GM12878 (cell line): Measurements from ENCODE around the gene DNTT. TPM values are rescaled to one million over a fixed set of nuclear protein-coding genes. Genes with fewer than 3 reads are reported as not detected.

Experiments
- FOXK2 ChIP-seq: fragments of 450-650 bp; IDR thresholded peaks from 2 replicates; pipeline ENCODE4 v1.6.1; 2017; ENCODE audit warnings: mild to moderate bottlenecking, moderate library complexity
- FOXM1 ChIP-seq: IDR thresholded peaks from 2 replicates; pipeline ENCODE4 v1.6.1; 2012; ENCODE audit warnings: low read depth, mild to moderate bottlenecking, inconsistent platforms, low read length, moderate library complexity
- HCFC1 ChIP-seq: fragments of 150-350 bp; IDR thresholded peaks from 2 replicates; pipeline ENCODE4 v1.6.1; 2014; ENCODE audit warnings: low read length
- HDGF ChIP-seq: fragments of 450-650 bp; IDR thresholded peaks from 2 replicates; pipeline ENCODE4 v1.6.1; 2016; ENCODE audit warnings: antibody characterized with exemption
- JUND ChIP-seq: IDR thresholded peaks from 2 replicates; pipeline ENCODE4 v1.6.1; 2012; ENCODE audit warnings: low read depth, mild to moderate bottlenecking, low read length, improper control_type of control experiment, moderate library complexity
- NFXL1 ChIP-seq: fragments of 450-650 bp; IDR thresholded peaks from 2 replicates; pipeline ENCODE4 v1.6.1; 2017; ENCODE audit warnings: antibody characterized with exemption, mild to moderate bottlenecking, borderline replicate concordance
- PML ChIP-seq: IDR thresholded peaks from 2 replicates; pipeline ENCODE4 v1.6.1; 2012; ENCODE audit warnings: low read length, inconsistent platforms
- POU2F2 ChIP-seq: IDR thresholded peaks from 3 replicates; pipeline ENCODE4 v1.6.1; 2011; ENCODE audit warnings: low read depth, mild to moderate bottlenecking, low read length, borderline replicate concordance
- RAD51 ChIP-seq: fragments of 450-650 bp; IDR thresholded peaks from 2 replicates; pipeline ENCODE4 v1.6.1; 2016; ENCODE audit warnings: moderate library complexity, mild to moderate bottlenecking, inconsistent platforms
- RELA ChIP-seq: fragments of 450-650 bp; IDR thresholded peaks from 2 replicates; pipeline ENCODE4 v1.8.0; 2014; ENCODE audit warnings: borderline replicate concordance; ENCODE audit not compliant: partially characterized antibody
- RUNX3 ChIP-seq: IDR thresholded peaks from 2 replicates; pipeline ENCODE4 v1.6.1; 2012; ENCODE audit warnings: low read length, inconsistent platforms
- SMAD5 ChIP-seq: IDR thresholded peaks from 2 replicates; pipeline ENCODE4 v1.6.1; 2016; ENCODE audit warnings: antibody characterized with exemption, low read depth
- SP1 ChIP-seq: IDR thresholded peaks from one replicate; pipeline ENCODE4 v1.6.1; 2011; ENCODE audit warnings: low read depth, low read length
- SRF ChIP-seq, 2 experiments: IDR thresholded peaks; 2 replicates each; pipeline ENCODE4 v1.6.1; 2011; ENCODE audit warnings: low read depth in 2 of 2, low read length in 2 of 2, mild to moderate bottlenecking in 1 of 2, moderate library complexity in 1 of 2
- YBX1 ChIP-seq: fragments of 450-650 bp; IDR thresholded peaks from 2 replicates; pipeline ENCODE4 v1.6.1; 2016; ENCODE audit warnings: antibody characterized with exemption
- ZBED1 ChIP-seq: IDR thresholded peaks from 2 replicates; pipeline ENCODE4 v1.6.1; 2016; ENCODE audit warnings: borderline replicate concordance
- ZSCAN29 ChIP-seq: fragments of 450-650 bp; IDR thresholded peaks from 2 replicates; pipeline ENCODE4 v1.6.1; 2017; ENCODE audit warnings: mild to moderate bottlenecking, moderate library complexity
- polyA plus RNA-seq, 11 experiments: library from polyadenylated mRNA; depleted of rRNA in 4 of 11; unstranded in 6 of 11; stranded (reverse) in 5 of 11; fragments of >200 nt; fragmentation: Nextera tagmentation in 4 of 11; fragmentation: Illumina TruSeq in 1 of 11; extraction: Ambion mirVana in 4 of 11; extraction: Trizol in 1 of 11; gene quantifications; 1 replicate in 1 of 11; 2 replicates in 10 of 11; pipeline versions ENCODE4 v1.2.1 to v1.2.3, GENCODE V29; 2011 to 2016; ENCODE audit warnings: inconsistent platforms in 2 of 11, missing spikeins in 2 of 11, low read depth in 1 of 11
- total RNA-seq, 4 experiments: library from RNA; depleted of rRNA in 3 of 4; stranded (reverse); fragments of >200 nt in 3 of 4; fragmentation: Illumina TruSeq in 1 of 4; extraction: Trizol in 1 of 4; gene quantifications; 2 replicates each; pipeline versions ENCODE4 v1.2.1 to v1.2.3, GENCODE V29; 2013 to 2021
- TF ChIP-seq, protein P1 (sequence below): fragments of 150-350 bp; IDR thresholded peaks from 2 replicates; pipeline ENCODE4 v1.6.1; 2016; ENCODE audit warnings: low read depth, low read length
- TF ChIP-seq, protein P2 (sequence below): fragments of 450-650 bp; IDR thresholded peaks from 2 replicates; pipeline ENCODE4 v1.6.1; 2016; ENCODE audit warnings: mild to moderate bottlenecking, moderate library complexity, borderline replicate concordance
- TF ChIP-seq, protein P3 (sequence below): IDR thresholded peaks from 2 replicates; pipeline ENCODE4 v1.6.1; 2011; ENCODE audit warnings: borderline replicate concordance, low read depth, mild to moderate bottlenecking, moderate library complexity, low read length; ENCODE audit not compliant: insufficient read depth, poor library complexity, severe bottlenecking
- TF ChIP-seq, protein P4 (sequence below): fragments of 150-350 bp; IDR thresholded peaks from 2 replicates; pipeline ENCODE4 v1.6.1; 2014; ENCODE audit warnings: mild to moderate bottlenecking, low read depth, low read length

The DNTT gene
- total and polyA plus RNA-seq, 10 of the 15 experiments (the other 5 are each of a cell fraction or from before 2014, with no cell fraction given) = 0.06 to 0.13 (median 0.09) TPM; not detected in 5

DNA sequence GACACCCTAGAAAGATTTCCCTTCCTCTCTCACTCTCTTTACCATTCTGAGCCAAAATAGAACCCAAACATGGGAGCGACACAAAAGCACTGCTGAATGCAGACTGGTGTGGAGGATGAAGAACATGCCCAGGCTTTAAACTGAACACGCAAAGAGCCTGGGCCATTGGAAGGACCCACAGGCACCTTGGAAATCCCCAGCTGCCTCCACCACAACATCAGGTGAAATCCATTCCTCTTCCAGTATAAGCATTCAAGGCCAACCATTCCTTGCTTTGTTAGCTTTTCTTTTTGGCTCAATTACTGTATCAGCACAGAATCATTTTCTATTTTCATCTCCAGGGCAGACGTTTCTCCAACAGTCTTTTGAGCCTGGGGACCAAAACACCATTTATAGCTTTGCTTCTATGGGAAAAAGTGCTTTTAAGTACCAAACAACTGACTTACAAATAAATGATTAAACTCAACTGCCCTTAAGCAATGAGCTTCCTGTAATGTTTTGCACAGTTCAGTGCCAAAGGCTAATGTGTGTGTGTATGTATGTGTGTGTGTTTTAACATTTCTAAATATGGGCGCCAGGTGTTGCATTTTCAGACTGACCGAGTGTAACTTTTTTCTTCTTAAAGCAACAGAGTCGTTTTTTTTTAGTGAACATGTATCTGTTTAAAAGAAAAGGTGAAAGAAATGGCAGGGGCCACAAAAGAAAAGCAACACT is 16.7 kb upstream of the DNTT start (continued):
- TF ChIP-seq RELA (peak; percentile 42), PML (no peak), RAD51 (0 out of 2 replicates have a peak, but pooled peaks have one; percentile 13), SRF (IDR thresholded peaks at IDR 0.05; ENCODE audit: low read depth in 2 of 2, low read length in 2 of 2) (peak; percentile 55 to 93; a peak in 3 of 4 replicates), FOXM1 (peak; percentile 70; the same call in 1 of the 2 replicates), ZBED1 (peak; percentile 83), NFXL1 (no peak), SMAD5 (no peak), FOXK2 (no peak), YBX1 (no peak), RUNX3 (0 out of 2 replicates have a peak, but pooled peaks have one; percentile 42), JUND (no peak), ZSCAN29 (no peak), SP1 (peak; percentile 60), HDGF (0 out of 2 replicates have a peak, but pooled peaks have one; percentile 16), HCFC1 (no peak), POU2F2 (peak; percentile 88; the same call in 1 of the 3 replicates)
- TF ChIP-seq, protein P1, sequence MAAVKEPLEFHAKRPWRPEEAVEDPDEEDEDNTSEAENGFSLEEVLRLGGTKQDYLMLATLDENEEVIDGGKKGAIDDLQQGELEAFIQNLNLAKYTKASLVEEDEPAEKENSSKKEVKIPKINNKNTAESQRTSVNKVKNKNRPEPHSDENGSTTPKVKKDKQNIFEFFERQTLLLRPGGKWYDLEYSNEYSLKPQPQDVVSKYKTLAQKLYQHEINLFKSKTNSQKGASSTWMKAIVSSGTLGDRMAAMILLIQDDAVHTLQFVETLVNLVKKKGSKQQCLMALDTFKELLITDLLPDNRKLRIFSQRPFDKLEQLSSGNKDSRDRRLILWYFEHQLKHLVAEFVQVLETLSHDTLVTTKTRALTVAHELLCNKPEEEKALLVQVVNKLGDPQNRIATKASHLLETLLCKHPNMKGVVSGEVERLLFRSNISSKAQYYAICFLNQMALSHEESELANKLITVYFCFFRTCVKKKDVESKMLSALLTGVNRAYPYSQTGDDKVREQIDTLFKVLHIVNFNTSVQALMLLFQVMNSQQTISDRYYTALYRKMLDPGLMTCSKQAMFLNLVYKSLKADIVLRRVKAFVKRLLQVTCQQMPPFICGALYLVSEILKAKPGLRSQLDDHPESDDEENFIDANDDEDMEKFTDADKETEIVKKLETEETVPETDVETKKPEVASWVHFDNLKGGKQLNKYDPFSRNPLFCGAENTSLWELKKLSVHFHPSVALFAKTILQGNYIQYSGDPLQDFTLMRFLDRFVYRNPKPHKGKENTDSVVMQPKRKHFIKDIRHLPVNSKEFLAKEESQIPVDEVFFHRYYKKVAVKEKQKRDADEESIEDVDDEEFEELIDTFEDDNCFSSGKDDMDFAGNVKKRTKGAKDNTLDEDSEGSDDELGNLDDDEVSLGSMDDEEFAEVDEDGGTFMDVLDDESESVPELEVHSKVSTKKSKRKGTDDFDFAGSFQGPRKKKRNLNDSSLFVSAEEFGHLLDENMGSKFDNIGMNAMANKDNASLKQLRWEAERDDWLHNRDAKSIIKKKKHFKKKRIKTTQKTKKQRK = no peak
- TF ChIP-seq, protein P2, sequence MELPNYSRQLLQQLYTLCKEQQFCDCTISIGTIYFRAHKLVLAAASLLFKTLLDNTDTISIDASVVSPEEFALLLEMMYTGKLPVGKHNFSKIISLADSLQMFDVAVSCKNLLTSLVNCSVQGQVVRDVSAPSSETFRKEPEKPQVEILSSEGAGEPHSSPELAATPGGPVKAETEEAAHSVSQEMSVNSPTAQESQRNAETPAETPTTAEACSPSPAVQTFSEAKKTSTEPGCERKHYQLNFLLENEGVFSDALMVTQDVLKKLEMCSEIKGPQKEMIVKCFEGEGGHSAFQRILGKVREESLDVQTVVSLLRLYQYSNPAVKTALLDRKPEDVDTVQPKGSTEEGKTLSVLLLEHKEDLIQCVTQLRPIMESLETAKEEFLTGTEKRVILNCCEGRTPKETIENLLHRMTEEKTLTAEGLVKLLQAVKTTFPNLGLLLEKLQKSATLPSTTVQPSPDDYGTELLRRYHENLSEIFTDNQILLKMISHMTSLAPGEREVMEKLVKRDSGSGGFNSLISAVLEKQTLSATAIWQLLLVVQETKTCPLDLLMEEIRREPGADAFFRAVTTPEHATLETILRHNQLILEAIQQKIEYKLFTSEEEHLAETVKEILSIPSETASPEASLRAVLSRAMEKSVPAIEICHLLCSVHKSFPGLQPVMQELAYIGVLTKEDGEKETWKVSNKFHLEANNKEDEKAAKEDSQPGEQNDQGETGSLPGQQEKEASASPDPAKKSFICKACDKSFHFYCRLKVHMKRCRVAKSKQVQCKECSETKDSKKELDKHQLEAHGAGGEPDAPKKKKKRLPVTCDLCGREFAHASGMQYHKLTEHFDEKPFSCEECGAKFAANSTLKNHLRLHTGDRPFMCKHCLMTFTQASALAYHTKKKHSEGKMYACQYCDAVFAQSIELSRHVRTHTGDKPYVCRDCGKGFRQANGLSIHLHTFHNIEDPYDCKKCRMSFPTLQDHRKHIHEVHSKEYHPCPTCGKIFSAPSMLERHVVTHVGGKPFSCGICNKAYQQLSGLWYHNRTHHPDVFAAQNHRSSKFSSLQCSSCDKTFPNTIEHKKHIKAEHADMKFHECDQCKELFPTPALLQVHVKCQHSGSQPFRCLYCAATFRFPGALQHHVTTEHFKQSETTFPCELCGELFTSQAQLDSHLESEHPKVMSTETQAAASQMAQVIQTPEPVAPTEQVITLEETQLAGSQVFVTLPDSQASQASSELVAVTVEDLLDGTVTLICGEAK = no peak
- TF ChIP-seq, protein P3, sequence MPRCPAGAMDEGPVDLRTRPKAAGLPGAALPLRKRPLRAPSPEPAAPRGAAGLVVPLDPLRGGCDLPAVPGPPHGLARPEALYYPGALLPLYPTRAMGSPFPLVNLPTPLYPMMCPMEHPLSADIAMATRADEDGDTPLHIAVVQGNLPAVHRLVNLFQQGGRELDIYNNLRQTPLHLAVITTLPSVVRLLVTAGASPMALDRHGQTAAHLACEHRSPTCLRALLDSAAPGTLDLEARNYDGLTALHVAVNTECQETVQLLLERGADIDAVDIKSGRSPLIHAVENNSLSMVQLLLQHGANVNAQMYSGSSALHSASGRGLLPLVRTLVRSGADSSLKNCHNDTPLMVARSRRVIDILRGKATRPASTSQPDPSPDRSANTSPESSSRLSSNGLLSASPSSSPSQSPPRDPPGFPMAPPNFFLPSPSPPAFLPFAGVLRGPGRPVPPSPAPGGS = no peak
- TF ChIP-seq, protein P4, sequence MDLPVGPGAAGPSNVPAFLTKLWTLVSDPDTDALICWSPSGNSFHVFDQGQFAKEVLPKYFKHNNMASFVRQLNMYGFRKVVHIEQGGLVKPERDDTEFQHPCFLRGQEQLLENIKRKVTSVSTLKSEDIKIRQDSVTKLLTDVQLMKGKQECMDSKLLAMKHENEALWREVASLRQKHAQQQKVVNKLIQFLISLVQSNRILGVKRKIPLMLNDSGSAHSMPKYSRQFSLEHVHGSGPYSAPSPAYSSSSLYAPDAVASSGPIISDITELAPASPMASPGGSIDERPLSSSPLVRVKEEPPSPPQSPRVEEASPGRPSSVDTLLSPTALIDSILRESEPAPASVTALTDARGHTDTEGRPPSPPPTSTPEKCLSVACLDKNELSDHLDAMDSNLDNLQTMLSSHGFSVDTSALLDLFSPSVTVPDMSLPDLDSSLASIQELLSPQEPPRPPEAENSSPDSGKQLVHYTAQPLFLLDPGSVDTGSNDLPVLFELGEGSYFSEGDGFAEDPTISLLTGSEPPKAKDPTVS = no peak
